GM19397 (cell line): Measurements from ENCODE around the gene INTS15.

Experiments
- ATAC-seq: cut with Tn5 transposase; IDR thresholded peaks from one replicate; pipeline ENCODE4 v1.9.1; 2021; ENCODE audit warnings: mild to moderate bottlenecking, moderate library complexity; ENCODE audit not compliant: unreplicated experiment

The INTS15 gene

GRCh38 chr7:6642239-6642839 lies 52.5 kb downstream of the INTS15 start:
- no peak for ATAC-seq

GRCh38 chr7:6642861-6643640 lies 53.2 kb downstream of the INTS15 start:
- ATAC-seq, result no peak

- ATAC-seq, result no peak
These were observed 54.2 kb downstream of the INTS15 start for GRCh38 chr7:6643915-6644625.

GRCh38 chr7:6644728-6645127 lies 54.9 kb downstream of the INTS15 start:
- ATAC-seq, result no peak

GRCh38 chr7:6646465-6646864 lies 56.6 kb downstream of the INTS15 start:
- ATAC-seq, result no peak

GRCh38 chr7:6647080-6647479 lies 57.3 kb downstream of the INTS15 start:
- ATAC-seq, result no peak

GRCh38 chr7:6647541-6647940 lies 57.7 kb downstream of the INTS15 start:
- no peak for ATAC-seq

- ATAC-seq, result no peak
These were observed 58.4 kb downstream of the INTS15 start for GRCh38 chr7:6648066-6648814.

- ATAC-seq, result no peak
These were observed 58.9 kb downstream of the INTS15 start for GRCh38 chr7:6648815-6649104.

- no peak for ATAC-seq
These were observed 59.6 kb downstream of the INTS15 start for GRCh38 chr7:6649241-6649961.

GRCh38 chr7:6650086-6650485 lies 60.3 kb downstream of the INTS15 start:
- ATAC-seq, result no peak

GRCh38 chr7:6650521-6651011 lies 60.7 kb downstream of the INTS15 start:
- no peak for ATAC-seq

GRCh38 chr7:6651851-6652445 lies 62.1 kb downstream of the INTS15 start:
- no peak for ATAC-seq

- ATAC-seq, result no peak
These were observed 62.7 kb downstream of the INTS15 start for GRCh38 chr7:6652446-6653011.

- no peak for ATAC-seq
These were observed 63.5 kb downstream of the INTS15 start for GRCh38 chr7:6653071-6654003.

- no peak for ATAC-seq
These were observed 64.5 kb downstream of the INTS15 start for GRCh38 chr7:6654113-6654841.

- no peak for ATAC-seq
These were observed 65.2 kb downstream of the INTS15 start for GRCh38 chr7:6654842-6655610.
